HEK293 (cell line): Measurements from ENCODE around the gene SELENOF.

Experiments used
- EGR2 ChIP-seq: fragments of 450-650 bp; formaldehyde crosslinking; IDR thresholded peaks from 2 replicates; pipeline ENCODE4 v1.5.1; 2016; ENCODE audit warnings: low read depth, missing biosample characterization, missing genetic modification characterization
- KLF1 ChIP-seq: fragments of 450-650 bp; formaldehyde crosslinking; IDR thresholded peaks from 2 replicates; pipeline ENCODE4 v1.5.1; 2016; ENCODE audit warnings: missing biosample characterization, missing genetic modification characterization
- KLF16 ChIP-seq: fragments of 450-650 bp; formaldehyde crosslinking; IDR thresholded peaks from 2 replicates; pipeline ENCODE4 v1.5.1; 2017; ENCODE audit warnings: missing biosample characterization, missing genetic modification characterization
- PATZ1 ChIP-seq: fragments of 450-650 bp; formaldehyde crosslinking; IDR thresholded peaks from 2 replicates; pipeline ENCODE4 v1.5.1; 2016; ENCODE audit warnings: missing biosample characterization, missing genetic modification characterization
- PRDM1 ChIP-seq: fragments of 450-650 bp; formaldehyde crosslinking; IDR thresholded peaks from 2 replicates; pipeline ENCODE4; 2016; ENCODE audit warnings: missing biosample characterization, missing genetic modification characterization
- PRDM6 ChIP-seq: fragments of 450-650 bp; formaldehyde crosslinking; IDR thresholded peaks from 2 replicates; pipeline ENCODE4 v1.5.1; 2017; ENCODE audit warnings: missing biosample characterization, missing genetic modification characterization
- SCRT1 ChIP-seq: fragments of 450-650 bp; formaldehyde crosslinking; IDR thresholded peaks from 2 replicates; pipeline ENCODE4 v1.5.1; 2016; ENCODE audit warnings: missing biosample characterization, missing genetic modification characterization, borderline replicate concordance
- ZEB2 ChIP-seq: fragments of 450-650 bp; formaldehyde crosslinking; IDR thresholded peaks from 2 replicates; pipeline ENCODE4 v1.5.1; 2016; ENCODE audit warnings: missing biosample characterization, missing genetic modification characterization
- ZNF121 ChIP-seq: fragments of 450-650 bp; formaldehyde crosslinking; IDR thresholded peaks from 2 replicates; pipeline ENCODE4 v1.5.1; 2016; ENCODE audit warnings: missing biosample characterization, missing genetic modification characterization
- ZNF132 ChIP-seq: fragments of 450-650 bp; formaldehyde crosslinking; IDR thresholded peaks from 2 replicates; pipeline ENCODE4 v1.5.1; 2017; ENCODE audit warnings: missing biosample characterization, missing genetic modification characterization, borderline replicate concordance
- ZNF133 ChIP-seq: fragments of 450-650 bp; formaldehyde crosslinking; IDR thresholded peaks from 2 replicates; pipeline ENCODE4 v1.5.1; 2016; ENCODE audit warnings: missing biosample characterization, missing genetic modification characterization
- ZNF19 ChIP-seq: fragments of 450-650 bp; formaldehyde crosslinking; IDR thresholded peaks from 2 replicates; pipeline ENCODE4; 2016; ENCODE audit warnings: missing biosample characterization, missing genetic modification characterization, low read depth
- ZNF23 ChIP-seq: fragments of 450-650 bp; formaldehyde crosslinking; IDR thresholded peaks from 2 replicates; pipeline ENCODE4 v1.5.1; 2016; ENCODE audit warnings: missing biosample characterization, missing genetic modification characterization, borderline replicate concordance
- ZNF248 ChIP-seq: fragments of 450-650 bp; formaldehyde crosslinking; IDR thresholded peaks from 2 replicates; pipeline ENCODE4 v1.5.1; 2017; ENCODE audit warnings: missing biosample characterization, missing genetic modification characterization
- ZNF292 ChIP-seq: fragments of 450-650 bp; formaldehyde crosslinking; IDR thresholded peaks from 2 replicates; pipeline ENCODE4 v1.5.1; 2016; ENCODE audit warnings: low read depth, missing biosample characterization, missing genetic modification characterization, borderline replicate concordance
- ZNF311 ChIP-seq: fragments of 450-650 bp; formaldehyde crosslinking; IDR thresholded peaks from 2 replicates; pipeline ENCODE4 v1.5.1; 2017; ENCODE audit warnings: missing biosample characterization, missing genetic modification characterization, borderline replicate concordance
- ZNF362 ChIP-seq: fragments of 450-650 bp; formaldehyde crosslinking; IDR thresholded peaks from 2 replicates; pipeline ENCODE4 v1.5.1; 2016; ENCODE audit warnings: missing biosample characterization, missing genetic modification characterization
- ZNF449 ChIP-seq: fragments of 450-650 bp; formaldehyde crosslinking; IDR thresholded peaks from 2 replicates; pipeline ENCODE4 v1.5.1; 2017; ENCODE audit warnings: missing biosample characterization, mild to moderate bottlenecking, missing genetic modification characterization, moderate library complexity
- ZNF529 ChIP-seq: fragments of 450-650 bp; formaldehyde crosslinking; IDR thresholded peaks from 2 replicates; pipeline ENCODE4 v1.5.1; 2017; ENCODE audit warnings: missing genetic modification characterization, missing biosample characterization; ENCODE audit not compliant: insufficient replicate concordance
- ZNF544 ChIP-seq: fragments of 450-650 bp; formaldehyde crosslinking; IDR thresholded peaks from 2 replicates; pipeline ENCODE4 v1.5.0; 2017; ENCODE audit warnings: missing biosample characterization, missing genetic modification characterization
- ZNF596 ChIP-seq: fragments of 450-650 bp; IDR thresholded peaks from 2 replicates; pipeline ENCODE4 v1.5.0; 2018; ENCODE audit warnings: missing biosample characterization, mild to moderate bottlenecking, missing genetic modification characterization, moderate library complexity
- ZNF626 ChIP-seq: fragments of 450-650 bp; sonication (Bioruptor Pico); formaldehyde crosslinking; IDR thresholded peaks from 2 replicates; pipeline ENCODE4 v1.5.1; 2018; ENCODE audit warnings: missing biosample characterization, missing genetic modification characterization, inconsistent platforms
- ZNF639 ChIP-seq: fragments of 450-650 bp; formaldehyde crosslinking; IDR thresholded peaks from 2 replicates; pipeline ENCODE4 v1.5.1; 2016; ENCODE audit warnings: missing biosample characterization, missing genetic modification characterization
- ZNF658 ChIP-seq: fragments of 450-650 bp; formaldehyde crosslinking; IDR thresholded peaks from 2 replicates; pipeline ENCODE4; 2016; ENCODE audit warnings: missing biosample characterization, missing genetic modification characterization
- ZNF660 ChIP-seq: fragments of 450-650 bp; IDR thresholded peaks from 2 replicates; pipeline ENCODE4 v1.5.1; 2018; ENCODE audit warnings: missing biosample characterization, mild to moderate bottlenecking, missing genetic modification characterization
- ZNF837 ChIP-seq: fragments of 450-650 bp; formaldehyde crosslinking; IDR thresholded peaks from 2 replicates; pipeline ENCODE4 v1.5.1; 2016; ENCODE audit warnings: missing biosample characterization, missing genetic modification characterization
- ZSCAN4 ChIP-seq: fragments of 450-650 bp; formaldehyde crosslinking; IDR thresholded peaks from 2 replicates; pipeline ENCODE4 v1.5.1; 2017; ENCODE audit warnings: missing biosample characterization, missing genetic modification characterization

SELENOF gene

GRCh38 chr1:86922445-86922844 lies 8.5 kb upstream of the SELENOF start (continued):
- 0 out of 2 replicates have a peak, but pooled peaks have one; percentile 35 for TF ChIP-seq ZNF639
- no peak for TF ChIP-seq ZNF596 (tag by site-specific recombination)
- TF ChIP-seq ZNF529 (tag by site-specific recombination) = peak; percentile 32
- no peak for TF ChIP-seq ZNF311 (tag by site-specific recombination)
- TF ChIP-seq ZNF837 (tag by site-specific recombination) = no peak
- no peak for TF ChIP-seq ZNF23
- TF ChIP-seq PRDM1 (tag by site-specific recombination) = no peak
- no peak for TF ChIP-seq ZSCAN4 (tag by site-specific recombination)
- TF ChIP-seq PRDM6 (tag by site-specific recombination) = no peak
- no peak for TF ChIP-seq ZNF133 (tag by site-specific recombination)
- no peak for TF ChIP-seq ZNF449 (tag by site-specific recombination)
- no peak for TF ChIP-seq KLF16
- TF ChIP-seq ZNF121 = no peak
- no peak for TF ChIP-seq ZNF132 (tag by site-specific recombination)
- no peak for TF ChIP-seq ZNF292
- TF ChIP-seq ZNF248 (tag by site-specific recombination) = no peak
- no peak for TF ChIP-seq ZNF658 (tag by site-specific recombination)
- no peak for TF ChIP-seq PATZ1 (tag by site-specific recombination)
- TF ChIP-seq ZNF544 (tag by site-specific recombination) = no peak
- no peak for TF ChIP-seq ZNF660
- no peak for TF ChIP-seq ZNF19 (tag by site-specific recombination)
- TF ChIP-seq EGR2 (tag by site-specific recombination) = no peak
- TF ChIP-seq SCRT1 = no peak
- TF ChIP-seq ZEB2 (tag by site-specific recombination) = no peak
- 0 out of 2 replicates have a peak, but pooled peaks have one; percentile 14 for TF ChIP-seq ZNF626 (tag by site-specific recombination)
- no peak for TF ChIP-seq KLF1 (tag by site-specific recombination)
- TF ChIP-seq ZNF362 (tag by site-specific recombination) = no peak
- TF ChIP-seq, all 188 proteins: peak for 5
